ENCODE results near the gene IGSF9.

Gene IGSF9

DNA sequence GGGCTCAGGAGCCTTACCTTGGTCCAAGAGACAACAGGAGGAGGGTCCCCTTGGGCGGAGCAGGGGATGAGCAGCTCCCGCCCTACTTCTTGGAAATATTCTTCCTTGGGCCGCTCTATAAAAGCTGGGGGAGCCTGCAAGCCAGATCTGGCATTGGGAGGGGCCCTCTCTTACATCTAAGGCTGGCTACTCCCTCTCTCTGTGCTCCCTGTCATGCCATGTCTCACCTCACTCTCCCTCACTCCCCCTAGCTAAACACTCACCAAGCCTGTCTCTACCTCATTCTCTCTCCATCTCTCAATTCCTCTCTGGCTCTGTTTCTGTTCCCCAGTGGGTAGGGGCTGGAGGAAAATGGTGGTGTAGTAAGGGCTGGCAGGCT is 13.6 kb downstream of the IGSF9 start:
- no peak for DNase-seq

DNA sequence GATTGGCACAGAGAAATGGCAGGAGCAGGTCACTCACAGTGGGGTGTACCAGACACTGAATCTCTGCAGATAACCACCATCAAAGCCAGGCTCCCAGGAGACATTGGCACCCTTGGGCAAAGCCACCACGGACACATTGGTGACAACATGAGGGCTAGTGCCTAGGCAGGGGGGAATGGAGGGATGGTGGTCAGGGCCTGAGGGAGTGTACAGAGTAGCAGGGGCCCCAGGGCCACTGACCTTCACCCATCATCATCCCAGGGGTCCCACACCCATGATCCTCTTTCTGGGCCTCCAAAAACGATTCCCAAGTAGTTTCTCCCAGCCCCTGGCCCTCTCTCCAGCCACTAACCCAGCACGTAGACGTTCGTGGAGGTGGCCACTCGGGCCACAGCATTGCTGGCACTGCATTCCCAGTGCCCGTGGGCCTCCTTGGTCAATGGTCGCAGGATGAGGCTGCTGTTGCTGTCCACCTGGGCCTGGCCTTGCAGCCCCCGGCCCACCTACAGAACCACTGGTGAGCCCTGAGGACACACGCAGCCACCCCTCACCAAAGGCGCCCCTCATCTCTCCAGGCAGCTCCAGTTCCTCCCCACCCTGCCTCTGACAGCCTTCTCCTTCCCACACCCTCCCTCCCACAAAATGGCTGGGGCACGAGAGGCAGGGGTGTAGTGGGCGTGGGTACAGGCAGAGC is 14.2 kb downstream of the IGSF9 start:
- DNase-seq, result no peak

DNA sequence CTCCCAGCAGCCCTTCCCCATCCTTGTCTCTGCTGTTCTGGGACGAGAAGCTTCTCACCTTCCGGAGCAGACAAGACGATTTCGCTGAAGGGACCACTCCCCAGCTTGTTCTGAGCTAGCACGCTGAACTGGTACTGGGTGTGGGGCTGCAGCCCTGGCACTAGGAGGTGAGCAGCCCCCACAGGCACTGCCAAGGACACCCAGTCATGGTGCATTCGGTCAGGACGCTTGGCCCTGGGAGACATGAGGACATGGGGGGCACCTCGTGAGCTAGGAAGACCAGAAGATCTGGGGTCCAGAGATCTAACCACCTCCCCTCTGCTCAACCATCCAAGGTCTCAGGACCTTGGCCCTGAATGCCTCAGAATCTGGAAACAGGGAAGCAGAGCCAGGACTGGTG is 14.8 kb downstream of the IGSF9 start:
- DNase-seq, result no peak

DNA sequence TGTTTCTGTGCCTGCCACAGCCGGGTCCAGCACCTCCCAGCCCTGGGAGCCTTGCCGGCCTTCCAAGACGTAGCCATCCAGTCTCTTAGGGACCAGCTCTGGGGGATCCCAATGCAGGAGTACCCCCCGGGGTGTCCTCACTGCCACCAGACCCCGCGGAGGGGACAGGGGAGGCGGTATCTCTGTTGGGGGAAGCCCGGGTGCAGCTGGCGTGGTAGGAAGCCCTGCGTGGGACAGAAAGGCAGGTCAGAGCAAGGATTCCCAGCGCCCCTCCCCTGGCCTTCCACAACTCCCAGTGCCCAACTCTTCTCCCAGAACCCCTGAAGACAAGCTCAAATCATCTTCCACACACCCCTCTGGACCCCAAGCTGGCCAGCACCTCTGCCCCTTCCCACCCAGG is 15.2 kb downstream of the IGSF9 start:
- DNase-seq, result no peak

DNA sequence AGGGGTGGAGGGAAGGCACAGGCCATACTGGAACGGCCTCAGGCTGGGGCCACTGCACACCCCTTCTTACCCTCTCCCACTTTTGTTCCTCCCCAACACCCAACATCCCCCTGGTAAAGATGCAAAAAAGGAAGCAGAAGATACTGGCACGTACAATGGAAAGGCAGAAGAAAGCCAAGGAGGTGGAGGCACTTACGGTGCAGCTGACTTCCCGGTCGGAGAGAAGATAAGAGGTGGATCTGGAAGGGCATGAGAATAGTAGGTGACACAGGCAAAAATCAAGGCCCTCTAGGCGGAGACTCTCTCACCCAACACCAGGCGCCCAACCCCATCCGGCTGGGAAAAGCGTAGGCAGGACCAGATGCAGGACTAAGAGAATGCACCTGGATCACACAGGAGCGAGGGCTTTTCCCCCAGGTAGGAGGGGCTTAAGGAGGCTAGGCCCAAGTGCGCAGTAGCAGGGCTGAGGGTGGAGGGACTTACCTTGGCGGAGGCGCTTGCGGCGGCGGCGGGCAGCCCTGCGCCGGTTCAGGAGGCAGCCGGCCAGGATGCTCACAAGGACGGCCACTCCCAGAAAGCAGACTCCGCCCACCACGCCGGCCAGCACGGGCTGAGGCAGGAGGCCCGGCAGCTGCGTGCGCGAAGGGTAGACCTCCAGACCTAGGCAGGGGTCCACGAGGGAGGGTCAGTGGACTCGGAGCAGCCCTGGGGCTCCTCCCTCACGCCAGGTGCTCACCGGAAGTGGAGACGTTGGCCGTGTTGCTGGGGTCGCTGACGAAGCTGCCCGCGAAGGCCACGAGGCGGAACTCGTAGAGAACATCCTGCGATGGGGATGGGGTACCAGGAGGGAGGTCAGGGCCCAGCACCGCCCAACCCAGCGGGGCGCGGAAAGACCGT is 16.0 kb downstream of the IGSF9 start:
- no peak for DNase-seq

DNA sequence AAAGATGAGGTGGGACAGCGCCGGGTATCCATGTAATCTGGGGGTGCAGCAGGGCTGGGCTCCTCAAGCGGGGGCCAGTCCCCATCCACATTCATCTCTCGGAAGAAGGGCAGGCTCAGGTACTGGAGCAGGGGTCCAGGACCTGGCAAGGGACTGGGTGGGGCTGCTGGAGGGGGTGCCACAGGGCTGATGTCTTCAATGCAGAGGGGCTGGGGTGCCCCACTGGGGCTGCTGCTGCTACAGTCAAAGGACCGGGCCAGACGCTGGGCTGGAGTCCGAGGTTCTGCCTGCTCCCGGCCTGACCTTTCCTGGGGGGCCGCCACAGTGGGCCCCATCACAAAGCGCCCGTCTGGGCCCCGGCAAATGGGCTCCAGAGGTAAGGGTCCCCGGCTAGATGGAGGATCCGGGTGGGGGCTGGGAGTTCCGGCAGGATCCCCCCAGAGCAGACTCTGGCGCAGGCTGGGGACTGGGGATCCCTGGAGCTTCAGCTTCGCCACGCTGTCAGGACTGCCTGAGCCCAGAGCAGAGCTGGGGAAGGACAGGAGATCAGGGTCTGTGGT is 16.8 kb downstream of the IGSF9 start:
- DNase-seq, result no peak

DNA sequence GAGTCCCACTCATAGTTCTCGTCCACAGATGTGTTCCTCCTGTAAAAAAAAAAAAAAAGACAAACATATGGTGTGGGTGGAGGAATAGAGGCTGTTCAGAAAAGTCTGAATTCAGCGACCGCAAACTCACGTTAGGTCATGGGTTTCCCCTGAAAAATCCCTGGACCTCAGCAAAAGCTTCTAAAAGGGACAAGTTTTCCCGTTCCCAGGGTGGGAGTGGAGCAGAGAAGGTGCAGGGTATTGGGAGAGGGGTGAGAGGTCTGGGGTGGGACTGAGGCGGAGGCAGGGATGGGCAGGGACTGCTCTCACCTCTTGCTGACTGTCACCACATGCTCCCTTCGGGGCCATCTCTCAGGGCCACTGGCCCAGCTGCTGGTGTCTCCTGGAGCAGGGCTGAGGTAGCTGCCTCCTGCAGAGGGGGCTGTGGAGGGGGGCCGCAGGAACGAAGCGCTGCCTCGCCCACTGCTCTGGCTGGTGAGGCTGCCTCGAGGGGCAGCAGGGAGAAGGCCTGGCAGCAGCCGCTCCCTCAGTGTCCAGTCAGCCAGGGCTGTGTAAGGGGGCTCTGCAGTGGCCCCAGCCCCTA is 17.5 kb downstream of the IGSF9 start:
- no peak for DNase-seq

DNA sequence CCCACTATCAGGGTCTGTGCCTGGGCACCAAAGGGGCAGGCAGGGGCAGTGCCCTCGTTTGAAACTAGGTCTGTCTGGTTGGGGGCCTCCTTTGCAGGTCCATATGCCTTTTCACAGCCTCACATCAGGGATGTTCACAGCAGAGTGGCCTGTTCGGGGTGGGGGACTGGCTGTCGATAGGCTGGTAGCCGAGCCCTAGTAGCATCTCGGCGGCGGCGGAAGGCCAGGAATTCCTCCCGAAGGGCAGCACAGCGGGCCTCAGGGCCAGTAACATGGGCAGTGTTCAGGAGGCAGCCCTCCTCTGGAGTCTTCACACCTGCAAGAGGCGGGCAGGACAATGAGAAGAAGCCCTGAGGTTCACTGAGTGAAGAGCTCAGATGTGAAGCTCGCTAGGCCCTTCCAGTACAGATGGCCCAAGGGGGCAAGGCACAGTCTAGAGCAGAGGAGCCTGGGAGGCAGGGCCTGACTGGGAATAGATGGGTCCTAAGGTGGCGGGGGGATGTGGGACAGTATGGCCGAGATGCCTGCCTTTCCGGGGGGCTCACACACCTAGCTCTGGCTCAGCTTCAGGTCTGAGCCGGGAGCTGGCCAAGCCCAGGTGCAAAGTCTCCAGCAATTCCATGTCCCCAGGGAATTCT is 18.1 kb downstream of the IGSF9 start:
- DNase-seq, result no peak

DNA sequence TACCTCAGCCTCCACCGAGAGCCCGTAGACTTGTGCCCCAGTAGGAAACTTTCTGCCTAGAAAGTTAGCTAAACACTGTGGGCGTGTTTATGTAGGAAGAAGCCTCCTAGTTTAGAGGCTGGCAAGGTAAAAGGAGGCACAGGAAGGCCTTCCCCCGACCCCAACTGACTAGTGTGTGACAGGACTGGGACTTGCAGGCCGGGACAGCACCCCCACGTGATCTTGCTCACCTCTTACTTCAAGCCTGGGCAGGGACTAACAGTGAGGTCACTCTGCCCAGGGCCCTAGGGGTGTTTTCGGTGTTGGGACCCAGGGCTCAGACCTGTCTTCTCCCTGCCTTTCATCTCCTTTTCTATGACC is 19.7 kb downstream of the IGSF9 start:
- DNase-seq, result peak; percentile 65

DNA sequence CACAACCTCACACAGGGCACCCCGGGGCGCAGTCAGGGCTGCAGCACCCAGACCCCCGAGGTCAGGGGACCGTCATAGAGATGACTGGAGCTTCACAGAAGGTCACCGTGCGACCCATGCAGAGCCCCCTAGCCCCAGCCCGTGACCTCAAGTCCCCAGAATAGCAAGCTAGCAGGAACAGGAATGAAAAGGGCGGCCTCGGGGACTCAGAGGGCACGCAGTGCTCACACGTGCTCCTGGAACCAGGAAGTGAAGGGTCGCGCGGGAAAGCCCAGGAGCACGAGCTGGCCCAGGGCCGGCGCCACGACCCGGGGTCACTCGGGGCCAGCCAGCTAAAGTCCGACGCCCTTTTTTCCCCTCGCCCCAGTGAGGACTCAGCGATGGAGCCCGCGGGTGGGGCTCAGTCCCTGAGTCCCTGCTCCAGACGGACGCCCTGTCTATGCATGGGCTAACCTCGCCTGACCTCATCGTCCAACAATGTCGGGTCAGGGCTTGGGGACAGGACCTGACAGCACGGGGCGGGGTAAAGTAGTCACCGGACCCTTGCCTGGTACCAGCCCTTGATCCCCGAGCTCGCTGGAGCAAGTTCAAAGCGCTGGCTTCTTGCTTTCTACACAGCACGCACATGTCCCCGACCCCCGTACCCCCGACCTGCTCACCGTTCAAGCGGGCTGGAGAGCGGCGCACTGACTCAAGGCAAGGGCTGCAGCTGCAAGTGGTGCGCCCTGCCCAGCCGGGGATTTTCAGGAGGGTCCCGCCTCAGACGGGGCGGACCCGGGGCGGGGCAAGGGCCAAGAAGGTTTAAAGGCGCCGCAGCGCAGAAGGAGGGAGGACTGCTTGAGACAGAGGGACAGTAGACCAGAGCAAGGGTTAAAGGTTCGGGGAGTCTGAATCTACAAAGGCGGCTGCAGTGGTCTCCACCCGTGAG is 20.4 kb downstream of the IGSF9 start, which contains the start of gene TAGLN2:
TSS of gene TAGLN2 (minus strand) at position 717 of the 928 bp plus-strand sequence. CDS start 4,998 bp downstream, outside the sequence.
- DNase-seq, result peak; percentile 94

DNA sequence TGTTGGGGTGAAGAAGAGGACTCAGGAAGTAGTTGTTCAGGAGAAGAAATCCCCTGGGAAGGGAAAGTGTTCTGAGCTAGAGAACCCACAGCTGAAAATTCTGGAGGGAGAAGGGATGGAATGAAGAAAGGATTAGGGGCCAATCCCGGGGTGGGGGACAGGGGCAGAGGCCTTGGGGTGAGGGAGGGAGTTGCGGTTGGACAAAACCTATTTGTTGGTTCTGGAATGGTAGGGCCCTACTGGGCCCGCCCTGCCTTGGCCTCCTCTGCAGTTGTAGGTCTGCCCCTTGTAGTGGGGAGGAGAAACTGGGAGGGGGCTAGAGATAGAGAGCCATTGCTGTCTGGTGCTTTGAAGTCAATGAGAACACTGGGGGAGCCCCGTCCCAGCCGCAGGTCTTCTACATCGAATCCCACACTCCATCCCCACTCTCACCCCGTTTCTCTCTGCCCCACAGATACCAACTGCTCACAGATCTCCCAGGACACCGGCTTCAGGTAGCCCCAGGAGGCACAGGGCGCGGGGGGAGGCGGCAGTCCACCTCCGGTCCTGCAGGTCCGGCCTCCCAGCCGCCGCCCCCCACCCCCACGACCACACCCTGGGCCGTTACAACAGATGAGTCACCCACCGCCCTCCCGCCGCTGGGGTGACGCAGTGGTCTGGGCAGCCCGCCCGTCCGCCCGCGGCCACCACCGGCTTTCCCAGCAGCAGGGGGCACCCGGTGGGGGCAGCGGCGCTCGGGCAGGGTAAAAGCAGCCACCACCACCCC is 21.2 kb downstream of the IGSF9 start:
- peak; percentile 79 for DNase-seq

DNA sequence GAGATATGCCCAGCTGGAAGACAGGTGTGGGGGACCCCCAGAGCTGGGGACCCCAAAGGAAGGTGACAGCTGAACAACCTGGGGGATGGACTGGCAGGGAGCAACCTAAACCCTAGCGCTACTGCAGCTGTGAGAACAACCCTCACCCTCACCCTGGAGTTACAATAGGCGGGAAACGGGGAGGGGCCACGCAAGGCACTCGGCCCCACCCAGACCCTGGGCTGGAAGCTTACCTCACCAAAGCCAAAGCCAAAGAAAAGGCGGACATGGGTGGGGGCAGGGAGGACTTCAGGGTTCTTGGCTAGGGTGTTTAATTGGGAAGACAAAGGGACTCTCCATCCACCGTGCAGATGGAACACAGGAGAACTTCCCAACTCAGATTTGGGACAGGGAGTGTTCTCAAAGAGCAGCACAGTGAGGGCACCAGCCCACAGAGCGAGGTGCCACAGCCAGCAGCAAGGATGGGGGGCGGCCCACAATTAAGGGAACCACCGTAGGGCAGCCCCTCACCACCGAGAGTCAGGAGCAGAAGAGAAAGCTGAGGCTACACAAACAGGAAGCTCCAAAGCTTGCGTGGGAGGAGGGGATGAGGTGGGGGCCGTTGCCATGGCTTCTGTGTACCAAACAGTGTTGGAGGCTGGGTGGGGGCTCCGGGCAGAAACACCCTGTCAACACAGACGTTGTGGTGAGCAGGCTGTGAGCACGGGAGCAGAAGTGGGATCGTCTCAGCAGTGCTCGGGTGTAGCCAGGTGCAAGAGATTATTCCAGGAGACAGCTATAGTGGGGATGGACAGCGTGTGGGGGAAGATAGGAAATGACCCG is 22.0 kb downstream of the IGSF9 start:
- DNase-seq, result peak; percentile 87

DNA sequence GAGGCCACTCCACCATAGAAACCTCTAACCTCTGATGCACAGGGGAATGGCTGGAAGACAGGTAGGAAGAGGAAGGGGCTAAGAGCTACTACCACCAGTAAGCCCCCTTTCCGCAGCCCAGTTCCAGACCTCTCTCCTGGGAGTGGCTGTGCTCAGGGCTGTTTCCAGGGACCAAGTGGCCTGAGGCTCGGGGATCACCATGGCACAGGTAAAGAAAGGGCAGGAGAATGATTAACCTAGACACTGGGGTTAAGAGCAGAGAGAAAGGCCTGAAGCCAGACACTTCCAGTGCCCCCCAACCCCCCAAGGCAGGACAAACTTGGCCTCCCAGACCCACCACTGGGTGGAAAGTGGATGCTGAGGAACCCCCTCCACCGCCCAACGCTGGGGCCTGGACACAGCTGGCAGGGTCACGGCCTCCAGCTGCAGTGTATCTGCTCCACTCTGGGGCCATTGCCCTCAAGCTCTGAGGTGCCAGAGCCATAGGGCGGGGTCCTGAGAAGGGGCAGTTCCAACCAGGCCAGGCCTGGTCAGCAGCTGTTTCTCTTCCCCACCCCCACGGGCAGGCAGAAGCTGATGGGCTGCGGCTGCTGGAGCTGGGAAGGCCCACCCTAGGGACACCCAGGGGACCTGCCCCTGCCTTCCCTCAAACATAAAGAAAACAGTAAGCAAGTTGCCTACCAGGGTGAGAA is 22.8 kb downstream of the IGSF9 start:
- no peak for DNase-seq

DNA sequence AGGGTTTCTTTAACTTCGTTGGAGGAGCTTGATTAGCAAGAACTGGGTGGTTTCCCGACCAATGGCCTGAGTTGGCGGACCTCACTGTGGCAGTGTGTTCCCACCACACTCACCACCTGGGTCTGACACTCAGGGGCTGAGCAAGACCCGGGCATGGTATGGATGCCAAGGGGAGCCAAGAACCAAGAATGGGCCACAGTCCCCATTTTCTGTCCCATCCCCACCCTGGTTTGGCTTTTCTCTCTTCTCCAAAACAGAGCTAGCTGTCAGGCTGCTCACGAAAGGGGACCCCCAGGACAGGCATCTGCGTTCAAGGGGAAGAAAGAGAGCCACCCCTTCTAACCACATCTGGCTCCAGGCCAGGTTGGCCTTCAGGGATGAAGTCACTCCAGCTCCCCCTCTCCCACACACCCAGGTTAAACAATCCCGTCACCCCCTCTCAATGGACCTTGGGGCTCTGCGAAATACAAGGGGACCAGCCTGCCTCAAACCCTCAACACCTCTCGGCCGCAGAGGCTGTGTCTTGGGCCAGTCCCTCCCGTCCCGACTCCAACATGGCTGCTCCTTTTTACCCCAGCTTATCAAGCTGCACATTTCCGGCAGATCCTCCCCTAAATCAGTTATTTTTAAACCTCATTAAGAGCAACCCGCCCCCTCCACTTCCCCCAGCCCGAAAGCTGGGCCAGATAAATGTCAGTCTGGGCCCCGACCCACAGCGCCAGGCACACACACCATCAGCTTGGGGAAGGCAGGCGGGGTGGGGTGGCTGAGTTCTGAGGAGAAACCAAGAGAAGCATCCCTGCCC is 23.5 kb downstream of the IGSF9 start:
- DNase-seq, result peak; percentile 56

DNA sequence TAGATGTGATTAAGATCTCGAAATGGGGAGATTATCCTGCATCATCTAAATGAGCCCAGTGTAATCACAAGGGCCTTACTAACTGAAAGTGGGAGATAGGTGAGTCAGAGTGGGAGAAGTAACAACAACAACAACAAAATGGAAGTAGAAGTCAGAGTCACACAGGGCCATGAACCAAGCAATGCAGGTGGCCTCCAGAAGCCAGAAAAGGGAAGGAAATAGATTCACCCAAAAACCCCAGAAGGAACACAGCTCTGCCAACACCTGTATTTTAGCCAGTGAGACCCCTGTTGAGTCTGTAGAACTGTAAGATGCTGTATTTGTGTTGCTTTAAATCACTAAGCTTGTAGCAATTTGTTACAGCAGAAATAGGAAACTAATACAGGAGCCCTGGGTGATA is 24.2 kb downstream of the IGSF9 start:
- DNase-seq, result no peak

DNA sequence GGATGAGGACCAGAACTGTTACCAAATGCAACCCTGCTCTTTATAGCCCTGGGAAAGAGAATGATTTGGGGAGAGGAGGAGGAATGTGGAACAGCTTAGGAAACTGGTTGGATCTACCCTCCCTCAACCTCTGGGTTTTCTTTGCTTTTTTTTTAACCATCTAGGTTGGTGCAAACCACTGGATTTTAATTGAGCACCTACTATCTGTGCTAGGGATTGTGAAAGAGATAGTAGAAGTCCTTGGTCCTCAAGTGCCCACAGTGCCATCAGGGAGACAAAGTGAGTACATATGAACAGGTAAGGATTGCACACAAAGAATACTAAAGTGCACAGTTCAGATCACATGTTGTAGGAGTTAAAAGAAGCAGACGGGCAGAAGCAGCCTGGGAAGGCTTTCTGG is 24.8 kb downstream of the IGSF9 start:
- no peak for DNase-seq

DNA sequence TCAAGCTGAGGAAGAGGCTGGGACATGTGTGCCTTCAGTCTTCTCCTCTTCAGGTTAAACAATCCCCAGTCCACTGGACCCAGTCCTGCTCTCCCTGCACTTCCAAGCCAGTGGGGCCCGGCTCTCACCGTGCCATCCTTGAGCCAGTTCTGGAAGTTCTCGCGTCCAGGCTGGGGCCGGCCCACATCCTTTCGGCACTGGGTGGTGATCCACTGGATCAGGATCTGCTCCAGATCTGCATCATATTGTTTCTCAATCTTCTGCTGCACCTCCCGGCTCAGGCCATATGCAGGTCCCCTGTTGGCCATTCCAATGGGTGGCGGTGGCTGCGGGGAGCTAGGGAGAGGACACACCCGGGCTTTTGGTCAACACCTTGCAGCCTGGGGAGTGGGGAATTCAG is 25.2 kb downstream of the IGSF9 start:
- DNase-seq, result no peak

DNA sequence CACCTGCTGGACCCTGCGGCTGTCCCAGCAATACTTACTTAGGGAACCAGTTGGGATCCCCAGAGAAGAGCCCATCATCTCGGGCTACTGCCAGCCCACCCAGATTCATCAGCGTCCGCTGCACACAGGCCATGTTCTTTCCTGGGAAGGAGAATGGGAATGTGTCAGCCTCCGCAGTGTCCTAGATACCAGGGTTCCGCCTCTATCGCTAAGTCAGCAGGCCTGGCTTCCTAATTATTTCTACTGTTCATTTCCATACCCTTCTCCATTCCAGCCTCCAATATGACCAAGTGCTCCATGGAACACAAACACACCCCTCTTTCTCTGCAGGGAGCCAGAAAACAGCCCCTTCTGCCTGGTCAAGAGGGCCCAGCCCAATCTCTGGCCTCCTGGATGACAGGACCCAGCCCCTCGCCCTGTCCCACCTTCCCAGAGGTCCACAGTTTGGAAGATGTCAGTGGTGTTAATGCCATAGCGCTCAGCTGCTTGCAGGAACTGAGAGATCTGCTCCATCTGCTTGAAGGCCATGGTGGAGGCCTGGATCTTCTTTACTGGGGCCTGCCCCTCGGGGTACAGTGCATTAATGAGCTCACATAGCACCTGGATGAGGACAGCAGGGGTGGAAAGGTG is 26.1 kb downstream of the IGSF9 start:
- DNase-seq, result no peak
